GM18858 (cell line): ENCODE results near the gene TRIP13.
"Not testable (repeated sequence)": the region's sequence is repeated elsewhere in the genome, so short reads cannot be mapped to it uniquely, and the experiment has no call there.

ENCODE experiments used
- ATAC-seq: cut with Tn5 transposase; IDR thresholded peaks from one replicate; pipeline ENCODE4 v1.9.1; 2021; ENCODE audit not compliant: unreplicated experiment

Gene TRIP13

GRCh38 chr5:889075-889710, 3.5 kb upstream of the TRIP13 start:
- ATAC-seq: no peak

DNA sequence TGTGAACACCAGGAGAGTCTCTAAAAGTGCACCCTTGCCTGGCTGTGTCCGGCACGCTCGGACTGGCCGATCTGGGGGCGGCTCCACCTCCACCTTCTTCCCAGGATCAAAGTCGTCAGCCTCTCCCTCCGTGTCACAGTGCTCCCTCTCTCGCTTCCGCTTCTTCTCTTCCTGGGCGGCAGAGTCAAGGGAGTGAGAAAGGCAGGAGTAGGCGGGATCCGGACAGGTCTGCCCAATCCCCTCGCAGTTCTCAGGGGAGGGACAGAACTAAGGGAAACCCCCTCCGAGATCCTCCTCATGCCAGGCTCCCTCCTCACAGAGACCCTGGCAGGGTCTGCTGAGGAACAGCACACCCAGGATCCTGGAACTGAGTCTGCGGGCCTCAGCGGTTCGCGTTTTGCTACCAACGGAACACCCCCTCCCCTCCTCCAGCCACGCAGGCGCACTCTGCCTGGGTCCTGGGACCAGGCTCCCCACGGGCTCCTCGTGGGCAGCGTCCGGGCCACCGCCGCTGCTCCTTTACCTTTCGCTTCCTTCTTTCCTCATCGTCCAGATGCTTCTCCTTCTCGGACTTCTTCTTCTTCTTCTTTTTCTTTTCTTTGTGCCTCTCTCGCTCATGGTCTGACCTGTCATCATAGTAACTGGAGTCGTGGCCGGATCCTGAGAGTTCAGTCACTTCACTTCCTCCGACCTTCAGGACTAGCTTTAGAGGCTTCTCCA, 1.4 kb upstream of the TRIP13 start:
- ATAC-seq: no peak

DNA sequence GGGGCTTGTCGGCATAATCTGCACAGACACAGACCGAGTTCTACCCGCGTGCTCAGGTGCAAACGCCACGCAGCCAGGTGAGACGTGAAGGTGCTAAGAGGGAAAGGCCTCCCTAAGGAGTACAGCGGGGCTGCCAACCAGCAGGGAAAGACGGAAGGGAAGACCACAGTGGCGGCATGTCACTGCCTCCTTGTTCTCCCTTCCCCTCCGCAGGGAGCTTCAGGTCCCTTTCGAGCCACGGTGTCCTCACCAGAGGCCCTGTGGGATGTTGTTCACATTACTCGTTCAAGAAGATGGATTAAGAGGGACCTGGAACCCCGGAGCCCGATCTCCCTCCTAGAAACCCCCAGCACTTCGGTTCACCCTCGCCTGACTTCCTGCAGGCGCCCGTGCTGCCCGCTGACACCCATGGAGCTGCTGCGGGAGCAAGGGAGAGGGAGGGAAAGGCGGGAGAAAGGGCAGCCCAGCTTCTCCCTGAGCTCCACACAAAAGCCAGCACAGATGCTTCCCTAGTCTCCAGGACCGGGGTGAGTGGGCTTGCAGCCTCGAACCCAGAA, 769 bp upstream of the TRIP13 start:
- no peak for ATAC-seq

DNA sequence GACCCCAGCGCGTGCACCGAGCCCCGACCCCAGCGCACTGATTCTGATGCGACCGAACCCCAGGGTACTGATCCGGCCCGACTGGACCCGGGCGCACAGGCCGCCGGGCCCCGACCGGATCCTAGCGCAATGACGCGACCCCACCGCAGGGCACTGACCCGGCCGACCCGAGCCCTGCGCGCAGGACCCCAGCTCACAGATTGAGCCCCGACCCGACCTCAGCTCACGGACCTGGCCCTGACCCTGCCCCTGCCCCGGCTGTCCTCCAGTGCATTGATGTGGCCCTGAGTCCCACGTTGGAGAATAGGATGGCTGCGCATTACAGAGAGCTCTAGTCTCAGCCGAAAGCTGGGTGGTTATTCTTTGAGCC, 438 bp downstream of the TRIP13 start:
- ATAC-seq: no peak

DNA sequence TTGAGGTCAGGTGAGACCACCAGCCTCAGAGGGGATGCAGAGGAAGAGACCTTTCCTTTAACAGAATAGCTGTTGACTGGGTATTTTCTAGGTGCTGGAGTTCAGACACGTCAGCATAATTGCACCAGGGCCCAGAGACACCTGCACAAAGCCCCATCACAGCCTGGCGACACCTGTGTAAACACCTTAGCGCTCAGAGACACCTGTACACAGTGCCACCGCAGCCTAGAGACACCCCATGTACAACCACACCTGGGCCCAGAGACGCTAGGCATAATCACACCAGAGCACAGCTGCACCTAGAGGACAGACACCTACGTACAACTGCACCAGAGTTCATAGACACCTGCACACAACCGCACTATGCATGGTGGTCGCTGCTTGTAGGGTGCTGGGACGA, 1.0 kb downstream of the TRIP13 start:
- ATAC-seq: no peak

DNA sequence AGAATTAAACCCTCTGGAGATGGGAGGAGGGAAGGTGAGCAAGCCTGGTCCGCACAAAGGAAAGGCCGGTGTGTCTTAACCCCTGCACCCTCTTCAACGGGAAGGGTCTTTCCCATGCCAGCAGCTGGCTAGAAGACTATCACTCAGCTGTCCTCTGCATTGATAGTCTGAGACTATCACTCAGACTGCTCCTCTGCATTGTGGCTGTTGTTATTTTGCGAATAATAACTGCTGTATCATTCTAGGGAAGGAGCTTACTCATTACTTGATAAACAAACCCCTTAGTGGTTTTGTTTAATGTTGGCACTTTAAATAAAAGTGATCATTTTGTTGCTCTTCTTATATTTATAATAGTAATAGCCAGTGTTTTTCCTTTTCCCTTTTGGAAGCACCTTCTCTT, 8.1 kb downstream of the TRIP13 start:
- ATAC-seq: no peak

- no peak for ATAC-seq
Measured at GRCh38 chr5:902129-902916, 9.6 kb downstream of the TRIP13 start.

DNA sequence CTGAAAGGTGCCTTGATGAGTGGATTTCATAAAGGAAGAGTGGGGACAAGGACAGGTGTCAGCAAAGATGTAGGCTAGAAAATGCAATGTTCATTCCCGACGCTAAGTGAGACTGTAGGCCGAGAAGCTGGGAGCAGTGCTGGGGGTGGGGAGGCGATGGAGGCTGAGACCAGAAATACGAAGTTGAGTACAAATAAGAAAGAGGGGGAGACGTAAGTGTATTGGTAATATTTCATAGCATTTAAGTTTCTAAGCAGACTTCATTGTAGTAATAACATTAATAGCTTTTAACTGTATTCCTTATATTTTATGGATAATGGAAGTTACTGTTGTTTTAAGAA, 11.0 kb downstream of the TRIP13 start:
- ATAC-seq: no peak

DNA sequence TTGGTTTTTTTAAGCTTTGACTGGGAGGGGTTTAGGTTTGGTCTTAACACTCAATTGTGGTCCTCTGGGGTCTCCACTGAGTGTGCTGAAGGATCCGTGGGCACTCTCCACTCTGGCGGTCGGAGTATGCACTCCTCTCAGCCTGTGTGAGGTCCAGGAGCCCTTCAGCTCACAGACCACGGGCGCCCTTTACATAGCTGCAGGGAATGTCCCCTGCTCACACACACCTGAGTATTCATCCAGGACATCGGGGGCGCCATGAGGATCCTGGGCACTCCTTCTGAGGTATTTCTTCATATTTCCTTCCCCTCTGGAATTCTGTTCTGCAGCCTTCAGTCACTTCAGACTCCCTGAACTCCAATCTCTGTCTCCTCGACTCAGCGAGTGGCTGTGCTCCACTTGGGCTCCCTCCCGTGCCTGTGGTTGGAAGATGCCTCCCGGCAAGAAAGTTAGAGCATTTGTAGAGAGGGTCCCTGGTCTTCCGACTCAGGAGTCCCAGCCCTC, 12.5 kb downstream of the TRIP13 start:
- no peak for ATAC-seq

DNA sequence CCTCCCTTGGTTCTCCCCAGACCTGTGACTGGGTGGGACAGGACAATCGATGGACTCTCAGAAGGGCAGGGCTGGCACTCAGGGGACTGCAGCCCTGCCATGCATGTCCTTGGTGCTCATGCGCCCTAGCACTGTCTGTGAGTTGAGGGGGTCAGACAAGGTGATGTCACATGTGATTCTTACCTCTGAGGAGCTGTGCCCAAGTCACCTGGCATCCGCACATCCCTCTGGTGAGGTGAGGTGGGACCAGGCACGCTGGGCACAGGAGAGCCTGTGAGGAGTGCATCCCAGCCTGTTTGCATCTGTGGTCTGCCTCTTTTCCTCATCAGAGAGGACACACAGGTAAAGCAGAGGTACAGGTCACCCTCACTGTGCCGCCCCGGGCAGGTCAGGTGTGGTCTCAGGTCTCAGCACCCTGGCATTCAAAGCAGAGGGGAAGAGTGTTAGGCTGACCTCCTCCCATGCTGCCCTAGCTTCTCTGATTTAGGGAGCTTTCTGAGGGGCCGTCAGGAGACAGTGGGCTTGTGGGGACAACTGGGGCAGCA, 14.8 kb downstream of the TRIP13 start:
- ATAC-seq: no peak

DNA sequence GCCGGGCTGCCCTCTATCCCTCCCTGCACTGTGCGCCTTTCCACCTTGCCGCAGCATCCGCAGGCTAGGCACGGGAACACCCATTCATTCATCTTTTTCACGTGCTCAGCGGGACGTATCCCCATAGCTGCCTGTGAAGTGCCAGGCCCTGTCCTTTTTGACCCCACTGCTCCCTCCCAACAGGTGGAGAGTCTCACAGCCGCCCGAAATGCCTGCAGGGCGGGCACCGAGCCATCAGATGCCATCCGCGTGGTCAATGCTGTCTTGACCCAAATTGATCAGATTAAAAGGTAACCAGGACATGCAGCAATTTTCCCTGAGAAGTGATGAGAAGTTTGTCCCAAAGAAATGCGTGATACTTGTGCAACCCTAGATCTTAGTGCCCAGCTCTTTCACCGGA, 15.5 kb downstream of the TRIP13 start:
- no peak for ATAC-seq

DNA sequence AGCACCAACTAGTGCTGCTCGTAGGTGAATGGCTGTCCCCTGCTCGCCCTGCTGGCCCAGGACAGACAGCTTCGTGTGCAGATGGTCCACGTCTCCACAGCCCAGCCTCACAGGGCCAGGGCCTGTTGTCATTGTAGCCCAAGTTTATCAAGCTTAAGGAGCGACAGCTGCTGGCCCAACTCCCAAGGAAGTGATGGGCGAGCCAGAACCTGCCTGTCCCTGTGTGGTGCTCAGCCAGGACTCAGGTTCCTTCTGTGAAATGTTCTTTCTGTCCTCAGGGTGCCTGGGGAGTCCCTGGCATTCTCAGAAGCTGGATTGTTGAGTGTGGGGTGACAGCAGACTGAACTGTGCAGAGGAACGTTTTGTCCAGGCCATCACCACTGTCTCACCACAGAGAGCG, 16.4 kb downstream of the TRIP13 start:
- no peak for ATAC-seq

- no peak for ATAC-seq
Measured at GRCh38 chr5:909994-910768, 17.5 kb downstream of the TRIP13 start.

- no peak for ATAC-seq
Measured at GRCh38 chr5:910769-911160, 18.1 kb downstream of the TRIP13 start.

- no peak for ATAC-seq
Measured at GRCh38 chr5:911601-912000, 18.9 kb downstream of the TRIP13 start.

GRCh38 chr5:912280-913091, 19.8 kb downstream of the TRIP13 start:
- ATAC-seq: no peak

- ATAC-seq: no peak
Measured at GRCh38 chr5:914174-914573, 21.5 kb downstream of the TRIP13 start.

- ATAC-seq: no peak
Measured at GRCh38 chr5:914612-915011, 21.9 kb downstream of the TRIP13 start.

DNA sequence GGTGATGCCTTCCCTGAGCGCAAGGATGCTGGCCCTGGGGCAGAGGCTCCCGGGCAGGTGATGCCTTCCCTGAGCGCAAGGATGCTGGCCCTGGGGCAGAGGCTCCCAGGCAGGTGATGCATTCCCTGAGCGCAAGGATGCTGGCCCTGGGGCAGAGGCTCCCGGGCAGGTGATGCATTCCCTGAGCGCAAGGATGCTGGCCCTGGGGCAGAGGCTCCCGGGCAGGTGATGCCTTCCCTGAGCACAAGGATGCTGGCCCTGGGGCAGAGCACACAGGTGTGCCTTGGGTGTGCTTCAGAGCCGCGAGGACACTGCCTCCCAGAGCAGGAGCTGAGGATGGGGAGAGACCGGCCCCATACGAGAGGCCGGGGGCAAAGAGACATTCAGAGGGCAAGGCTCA, 22.7 kb downstream of the TRIP13 start:
- ATAC-seq: not testable (repeated sequence)

DNA sequence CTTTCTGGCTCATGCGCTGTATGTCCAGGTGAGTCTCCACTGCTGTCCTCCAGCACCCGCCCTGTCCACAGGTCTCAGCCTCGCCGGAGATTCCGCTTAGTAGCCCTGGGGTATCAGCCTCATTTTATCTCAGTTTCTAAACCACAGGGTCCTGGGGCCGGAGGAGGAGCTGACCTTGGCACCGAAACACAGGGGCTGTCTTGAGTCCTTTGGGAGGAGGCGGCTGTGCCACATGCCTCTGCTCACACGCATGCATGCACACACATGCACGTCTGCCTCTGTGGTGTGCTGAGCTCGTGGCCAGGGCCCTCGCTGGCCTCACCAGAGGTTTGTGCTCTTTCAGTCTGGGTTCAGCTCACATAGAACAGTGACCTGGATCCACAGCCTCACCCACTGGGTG, 23.3 kb downstream of the TRIP13 start:
- no peak for ATAC-seq
